ENCODE results near the gene FBXL7. TPM values are rescaled to one million over a fixed set of nuclear protein-coding genes. Genes with fewer than 3 reads are reported as not detected.
A peak's percentile ranks its signal among the peaks of the same experiment; 100 is the strongest.

The FBXL7 gene
- total and polyA plus RNA-seq, 2 donors (not counting 1 experiment from before 2014, with no cell fraction given) = 6.4 to 12.9 TPM

GRCh38 chr5:15823398-15823797, 323.4 kb downstream of the FBXL7 start:
- H3K27ac ChIP-seq (ENCODE audit: insufficient read depth, low read length) = no peak overlapping the region
- DNase-seq (ENCODE audit: low read depth in 2 of 2) = peak in 1 of 2 donors; percentile 62
- H3K9me3 ChIP-seq (ENCODE audit: control insufficient read depth, insufficient read depth, low read depth, low read length) = no peaks in the 10 kb centered on the region
- H3K36me3 ChIP-seq (ENCODE audit: control insufficient read depth, insufficient read depth, low read length) = no peaks in the 10 kb centered on the region
- H3K79me2 ChIP-seq (ENCODE audit: control insufficient read depth, insufficient read depth, low read length) = no peaks in the 10 kb centered on the region
- H2AFZ ChIP-seq (ENCODE audit: low read length) = no peak overlapping the region
- no peaks in the 10 kb centered on the region for H3K27me3 ChIP-seq (ENCODE audit: control insufficient read depth, insufficient read depth, low read length)
- H3K9ac ChIP-seq (ENCODE audit: insufficient read depth, low read length) = no peak overlapping the region
- no peak overlapping the region for H3K4me2 ChIP-seq (ENCODE audit: extremely low read depth, insufficient read depth, low read length)
- H3K4me1 ChIP-seq (ENCODE audit: control insufficient read depth, extremely low read depth, insufficient read depth, low read length) = peaks cover 8% of the 10 kb centered on the region
- H4K20me1 ChIP-seq (ENCODE audit: control insufficient read depth, extremely low read depth, insufficient read depth, low read length) = no peaks in the 10 kb centered on the region
- no peak for TF ChIP-seq EZH2 (IDR thresholded peaks at IDR 0.05; ENCODE audit: low read length, missing control alignments)
- no peak for TF ChIP-seq CTCF (conservative IDR thresholded peaks at IDR 0.05 in 1 of 2, IDR thresholded peaks at IDR 0.05 in 1 of 2; ENCODE audit: low read depth in 1 of 2, low read length in 2 of 2)
- H3K4me3 ChIP-seq (replicated peaks in 1 of 4; ENCODE audit: control extremely low read depth in 1 of 4, insufficient read depth in 1 of 4, low read depth in 3 of 4, low read length in 4 of 4) = no peak overlapping the region

DNA sequence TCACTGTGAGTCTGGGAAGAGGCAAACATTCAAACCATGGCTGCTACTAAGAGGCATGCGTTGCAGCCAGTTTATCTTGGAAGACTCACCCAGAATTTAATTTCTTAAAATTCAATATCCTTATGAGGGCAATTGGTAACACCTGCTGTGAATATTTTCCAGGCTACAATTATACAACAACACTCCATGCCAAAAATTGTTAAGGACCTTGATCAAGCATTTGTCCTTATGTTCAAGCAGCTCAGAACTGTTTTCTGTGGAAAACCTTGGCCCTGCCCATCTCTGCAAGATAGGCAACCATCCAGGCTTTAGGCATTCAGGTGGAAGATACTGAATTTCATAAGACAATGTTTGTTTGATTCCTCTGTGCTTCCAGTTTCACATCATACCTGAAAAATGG, 327.8 kb downstream of the FBXL7 start:
- Histone ChIP-seq H3K27ac (ENCODE audit: insufficient read depth, low read length) (no peak overlapping the region), H2AFZ (ENCODE audit: low read length) (no peak overlapping the region), H3K9ac (ENCODE audit: insufficient read depth, low read length) (no peak overlapping the region), H3K4me1 (ENCODE audit: control insufficient read depth, extremely low read depth, insufficient read depth, low read length) (peaks cover 3% of the 10 kb centered on the region), H3K4me3 (replicated peaks in 1 of 4; ENCODE audit: control extremely low read depth in 1 of 4, insufficient read depth in 1 of 4, low read depth in 3 of 4, low read length in 4 of 4) (no peak overlapping the region), H4K20me1 (ENCODE audit: control insufficient read depth, extremely low read depth, insufficient read depth, low read length) (no peaks in the 10 kb centered on the region), H3K27me3 (ENCODE audit: control insufficient read depth, insufficient read depth, low read length) (no peaks in the 10 kb centered on the region), H3K9me3 (ENCODE audit: control insufficient read depth, insufficient read depth, low read depth, low read length) (no peaks in the 10 kb centered on the region), H3K79me2 (ENCODE audit: control insufficient read depth, insufficient read depth, low read length) (no peaks in the 10 kb centered on the region), H3K36me3 (ENCODE audit: control insufficient read depth, insufficient read depth, low read length) (no peaks in the 10 kb centered on the region), H3K4me2 (ENCODE audit: extremely low read depth, insufficient read depth, low read length) (no peak overlapping the region)
- no peak for TF ChIP-seq EZH2 (IDR thresholded peaks at IDR 0.05; ENCODE audit: low read length, missing control alignments)
- no peak for DNase-seq (ENCODE audit: low read depth in 2 of 2)

DNA sequence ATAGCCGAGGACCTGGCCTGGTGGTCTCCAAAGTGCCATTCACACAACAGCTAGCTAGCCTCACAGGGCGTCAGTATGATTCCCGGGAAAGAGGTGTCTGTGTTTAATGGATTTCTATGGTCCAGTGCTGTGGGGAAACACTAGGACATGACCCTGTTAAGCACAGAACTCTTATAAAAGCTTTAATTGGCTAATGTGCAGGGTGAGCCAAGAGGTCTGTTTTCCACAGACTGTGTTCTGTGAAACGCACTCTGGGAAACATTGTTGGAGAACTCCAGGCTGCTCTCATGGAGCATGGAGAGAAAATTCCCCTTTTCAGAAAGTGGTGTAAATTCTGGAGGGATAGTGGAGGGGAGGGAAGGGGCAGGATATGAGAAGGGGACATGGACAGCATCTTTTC, 331.4 kb downstream of the FBXL7 start:
- TF ChIP-seq EZH2 (IDR thresholded peaks at IDR 0.05; ENCODE audit: low read length, missing control alignments) (no peak), CTCF (conservative IDR thresholded peaks at IDR 0.05 in 1 of 2, IDR thresholded peaks at IDR 0.05 in 1 of 2; ENCODE audit: low read depth in 1 of 2, low read length in 2 of 2) (no peak)
- Histone ChIP-seq H3K36me3 (ENCODE audit: control insufficient read depth, insufficient read depth, low read length) (no peaks in the 10 kb centered on the region), H3K9me3 (ENCODE audit: control insufficient read depth, insufficient read depth, low read depth, low read length) (no peaks in the 10 kb centered on the region), H3K27ac (ENCODE audit: insufficient read depth, low read length) (no peak overlapping the region), H3K4me1 (ENCODE audit: control insufficient read depth, extremely low read depth, insufficient read depth, low read length) (peaks cover 6% of the 10 kb centered on the region), H3K27me3 (ENCODE audit: control insufficient read depth, insufficient read depth, low read length) (no peaks in the 10 kb centered on the region), H2AFZ (ENCODE audit: low read length) (no peak overlapping the region), H3K9ac (ENCODE audit: insufficient read depth, low read length) (no peak overlapping the region), H4K20me1 (ENCODE audit: control insufficient read depth, extremely low read depth, insufficient read depth, low read length) (no peaks in the 10 kb centered on the region), H3K4me3 (replicated peaks in 1 of 4; ENCODE audit: control extremely low read depth in 1 of 4, insufficient read depth in 1 of 4, low read depth in 3 of 4, low read length in 4 of 4) (no peak overlapping the region), H3K4me2 (ENCODE audit: extremely low read depth, insufficient read depth, low read length) (no peak overlapping the region), H3K79me2 (ENCODE audit: control insufficient read depth, insufficient read depth, low read length) (no peaks in the 10 kb centered on the region)
- DNase-seq (ENCODE audit: low read depth in 2 of 2) = no peak

Data from fibroblast of lung (primary cell).